K562 (cell line): ENCODE measurements around the gene SPATA31C1. TPM values are rescaled to one million over a fixed set of nuclear protein-coding genes. Genes with fewer than 3 reads are reported as not detected.

Experiments used
- ATAC-seq: fragments of 200-7000 bp; cut with Tn5 transposase; 3 replicates; pipeline ENCODE4 v1.9.1; 2020; ENCODE audit warnings: moderate library complexity
- BruUV-seq: library from RNA; stranded (reverse); fragments of 400-500 nt; replicated peaks from 2 replicates; lab custom pipeline; 2021; lab: Mats Ljungman, UMichigan
- CTCF ChIA-PET: fragments of 300-600 bp; formaldehyde crosslinking; extraction: SDS; loops from one replicate; lab custom pipeline; 2021; ENCODE audit warnings: low intra/inter-chr PET ratio; lab: Yijun Ruan, JAX
- POLR2A ChIA-PET: fragments of 300-600, 350-650 bp; sonication (Branson Sonifier 250); formaldehyde crosslinking; extraction: SDS; loops from one replicate; lab custom pipeline; 2021; ENCODE audit warnings: antibody characterized with exemption, inconsistent platforms; lab: Yijun Ruan, JAX
- DNase-seq, 4 experiments: peaks; one replicate each; pipeline versions ENCODE4 v3.0.0 to v3.0.0-alpha.2; 2011 to 2018; ENCODE audit warnings: low spot score in 3 of 4, mixed read lengths in 3 of 4; ENCODE audit errors: extremely low read depth in 1 of 4
- FAIRE-seq: peaks from 2 replicates; lab custom pipeline; 2011; peaks lifted over from hg19 to GRCh38; lab: Jason Lieb, UNC
- H2AFZ ChIP-seq: 2 replicates; pipeline ENCODE4 v1.6.0; 2011; ENCODE audit warnings: low read depth, low read length, control low read depth, inconsistent platforms
- H3K27ac ChIP-seq: fragments of 200-600 bp; 3 replicates; pipeline ENCODE4 v1.8.0; 2011; ENCODE audit warnings: low read depth, mild to moderate bottlenecking, control low read depth, inconsistent platforms, low read length, moderate library complexity, mixed read lengths; ENCODE audit errors: extremely low read depth
- H3K27me3 ChIP-seq, 2 experiments: fragments of 300-600 bp in 1 of 2; 2 replicates in 1 of 2; 3 replicates in 1 of 2; pipeline versions ENCODE4 v1.6.0 to v1.8.0; 2011; ENCODE audit warnings: inconsistent platforms in 2 of 2, low read length in 2 of 2, mild to moderate bottlenecking in 1 of 2, mixed read lengths in 1 of 2, moderate library complexity in 1 of 2; ENCODE audit not compliant: control insufficient read depth in 2 of 2, insufficient read depth in 2 of 2
- H3K36me3 ChIP-seq: fragments of 300-600 bp; 3 replicates; pipeline ENCODE4 v1.8.0; 2011; ENCODE audit warnings: mild to moderate bottlenecking, low read length, inconsistent platforms; ENCODE audit not compliant: control insufficient read depth, insufficient read depth
- H3K4me1 ChIP-seq, 2 experiments: fragments of 200-600 bp in 1 of 2; replicated peaks in 1 of 2; 2 replicates in 1 of 2; 3 replicates in 1 of 2; pipeline versions ENCODE4 v1.5.1 to v1.8.0; 2011; ENCODE audit warnings: inconsistent platforms in 2 of 2, low read length in 2 of 2, mild to moderate bottlenecking in 1 of 2, mixed read lengths in 1 of 2, moderate library complexity in 1 of 2; ENCODE audit not compliant: control insufficient read depth in 2 of 2, insufficient read depth in 2 of 2
- H3K4me2 ChIP-seq: 2 replicates; pipeline ENCODE4 v1.6.1; 2011; ENCODE audit warnings: low read length, control low read depth, inconsistent platforms, mixed read lengths; ENCODE audit not compliant: insufficient read depth
- H3K4me3 ChIP-seq: fragments of 200-600 bp; sonication (generic), shearing (Covaris generic); 2 replicates; pipeline ENCODE4 v1.5.1; 2016; ENCODE audit warnings: control low read depth, inconsistent platforms
- H3K79me2 ChIP-seq: fragments of 200-600 bp; 3 replicates; pipeline ENCODE4 v1.8.0; 2011; ENCODE audit warnings: low read length, inconsistent platforms; ENCODE audit not compliant: control insufficient read depth, insufficient read depth
- H3K9ac ChIP-seq, 2 experiments: 2 replicates each; pipeline versions ENCODE4 v1.6.0 to v1.6.1; 2011; ENCODE audit warnings: low read depth in 2 of 2, low read length in 2 of 2, control low read depth in 1 of 2, inconsistent platforms in 1 of 2, mild to moderate bottlenecking in 1 of 2, mixed read lengths in 1 of 2; ENCODE audit not compliant: insufficient read depth in 1 of 2
- H3K9me1 ChIP-seq: one replicate; pipeline ENCODE4 v1.6.0; 2011; ENCODE audit warnings: inconsistent platforms, mild to moderate bottlenecking, low read length, moderate library complexity; ENCODE audit not compliant: control insufficient read depth, insufficient read depth
- H3K9me3 ChIP-seq: replicated peaks from 2 replicates; pipeline ENCODE4 v1.5.1; 2011; ENCODE audit warnings: low read depth, low read length, inconsistent platforms; ENCODE audit not compliant: control insufficient read depth, insufficient read depth
- H4K20me1 ChIP-seq: replicated peaks from 2 replicates; pipeline ENCODE4 v1.6.1; 2011; ENCODE audit warnings: low read length, inconsistent platforms, mixed read lengths; ENCODE audit not compliant: control insufficient read depth, insufficient read depth
- CEBPB ChIP-seq: fragments of 450-650 bp; IDR thresholded peaks from 2 replicates; pipeline ENCODE4 v1.6.1; 2016; ENCODE audit warnings: missing genetic modification characterization, missing compliant biosample characterization
- CEBPG ChIP-seq, 3 experiments: fragments of 200-800 bp in 1 of 3; sonication (Bioruptor generic) in 1 of 3; sonication (generic) in 1 of 3; formaldehyde crosslinking in 1 of 3; IDR thresholded peaks in 2 of 3; conservative IDR thresholded peaks in 1 of 3; 2 replicates each; pipeline versions ENCODE4 v1.6.1 to v1.8.0; 2016 to 2022; ENCODE audit warnings: missing compliant biosample characterization in 2 of 3, missing genetic modification characterization in 2 of 3, mild to moderate bottlenecking in 1 of 3, missing genetic modification reagents in 1 of 3
- CREBBP ChIP-seq: IDR thresholded peaks from one replicate; pipeline ENCODE4 v1.6.1; 2012; ENCODE audit warnings: low read depth, mild to moderate bottlenecking, control low read depth, inconsistent platforms, low read length
- E2F4 ChIP-seq: sonication (generic); formaldehyde crosslinking; IDR thresholded peaks from 2 replicates; pipeline ENCODE4 v1.8.0; 2022; ENCODE audit warnings: mild to moderate bottlenecking, low read depth, missing genetic modification reagents
- HMG20A ChIP-seq: fragments of 450-650 bp; formaldehyde crosslinking; conservative IDR thresholded peaks from 2 replicates; pipeline ENCODE4 v1.4.0; 2020; ENCODE audit warnings: mild to moderate bottlenecking, mixed read lengths
- MXI1 ChIP-seq: IDR thresholded peaks from 2 replicates; pipeline ENCODE4 v1.6.1; 2011; ENCODE audit warnings: low read depth, mild to moderate bottlenecking, improper control_type of control experiment, low read length
- NELFE ChIP-seq: IDR thresholded peaks from 2 replicates; pipeline ENCODE4 v1.6.1; 2011; ENCODE audit warnings: mild to moderate bottlenecking; ENCODE audit not compliant: insufficient read depth, insufficient read length
- NR2C1 ChIP-seq, 2 experiments: fragments of 450-650 bp; IDR thresholded peaks; 2 replicates each; pipeline ENCODE4 v1.6.1; 2017; ENCODE audit warnings: mild to moderate bottlenecking in 2 of 2, antibody characterized with exemption in 1 of 2, inconsistent platforms in 1 of 2, missing compliant biosample characterization in 1 of 2, missing genetic modification characterization in 1 of 2
- POLR2AphosphoS5 ChIP-seq: IDR thresholded peaks from 2 replicates; pipeline ENCODE4 v1.6.1; 2011; ENCODE audit warnings: mild to moderate bottlenecking, low read depth, low read length, moderate library complexity; ENCODE audit not compliant: control insufficient read depth, insufficient read depth
- SOX6 ChIP-seq: fragments of 450-650 bp; IDR thresholded peaks from 2 replicates; pipeline ENCODE4 v1.6.1; 2014; ENCODE audit warnings: mild to moderate bottlenecking
- WHSC1 ChIP-seq: IDR thresholded peaks from one replicate; pipeline ENCODE4 v1.6.1; 2012; ENCODE audit warnings: low read length, control low read depth, inconsistent platforms
- ZNF24 ChIP-seq: fragments of 450-650 bp; IDR thresholded peaks from 2 replicates; pipeline ENCODE4 v1.6.1; 2016
- ZNF347 ChIP-seq: fragments of 450-650 bp; formaldehyde crosslinking; IDR thresholded peaks from 2 replicates; pipeline ENCODE4 v1.4.0; 2020; ENCODE audit warnings: low read depth, mild to moderate bottlenecking, moderate library complexity
- WGBS: fragments of 100-300 bp; shearing (Covaris generic); methylation state at CpG from one replicate; pipeline ENCODE4 v1.1.6; 2016; ENCODE audit warnings: low coverage, mixed read lengths; ENCODE audit not compliant: insufficient coverage; ENCODE audit errors: missing lambda C conversion rate; 5-methylcytosine and 5-hydroxymethylcytosine counted together
- in situ Hi-C: fragments of 300-500 bp; cut with MboI; formaldehyde crosslinking; loops from 4 replicates; pipeline ENCODE4 v1.15.0; 2018; ENCODE audit warnings: inconsistent platforms, mixed read lengths
- intact Hi-C: fragments of 100-400 bp; cut with micrococcal nuclease; formaldehyde crosslinking; loops from 2 replicates; pipeline ENCODE4 v1.14.2; 2022
- polyA plus RNA-seq, 8 experiments: library from polyadenylated mRNA; depleted of rRNA in 4 of 8; stranded (reverse) in 5 of 8; unstranded in 3 of 8; fragments of >200 nt; fragmentation: Nextera tagmentation in 2 of 8; fragmentation: Illumina TruSeq in 1 of 8; extraction: Ambion mirVana in 2 of 8; extraction: Trizol in 1 of 8; gene quantifications; 2 replicates each; pipeline versions ENCODE4 v1.2.1 to v1.2.3, GENCODE V29; 2011 to 2014; ENCODE audit warnings: inconsistent platforms in 1 of 8, missing spikeins in 1 of 8
- total RNA-seq, 7 experiments: library from RNA; depleted of rRNA in 6 of 7; stranded (reverse); fragments of >200 nt in 6 of 7; fragmentation: Illumina TruSeq in 2 of 7; extraction: Trizol in 2 of 7; gene quantifications; 2 replicates each; pipeline versions ENCODE4 v1.2.1 to v1.2.3, GENCODE V29; 2011 to 2021; ENCODE audit warnings: low replicate concordance in 1 of 7
- TF ChIP-seq, protein P1 (sequence below): sonication (generic); formaldehyde crosslinking; IDR thresholded peaks from 2 replicates; pipeline ENCODE4 v1.8.0; 2022; ENCODE audit warnings: mild to moderate bottlenecking, missing genetic modification reagents

Gene SPATA31C1
- total and polyA plus RNA-seq, 9 of the 15 experiments (the other 6 are each of a cell fraction or from before 2014, with no cell fraction given), result 0.03 to 0.15 (median 0.05) TPM; not detected in 3

GRCh38 chr9:87891754-87892153 lies 26.0 kb upstream of the SPATA31C1 start:
- no peak overlapping the region for H3K9ac ChIP-seq
- H4K20me1 ChIP-seq, result no peaks in the 10 kb centered on the region
- BruUV-seq, result no TSS peak
- DNase-seq, result no peak
- H3K4me3 ChIP-seq, result no peak overlapping the region
- intact Hi-C loops, result no loop called here
- H3K4me1 ChIP-seq, result no peaks in the 10 kb centered on the region
- no peaks in the 10 kb centered on the region for H3K36me3 ChIP-seq
- H3K79me2 ChIP-seq, result no peaks in the 10 kb centered on the region
- no peak overlapping the region for H3K27ac ChIP-seq
- 29% methylated on average over 6 of the region's 6 CpGs for WGBS
- H2AFZ ChIP-seq, result no peak overlapping the region
- ChIA-PET CTCF (no interaction called here), POLR2A (no interaction called here)
- peaks cover 0 to 27% of the 10 kb centered on the region in 2 experiments; a peak in 2 of 5 replicates for H3K27me3 ChIP-seq
- no peaks in the 10 kb centered on the region for H3K9me3 ChIP-seq
- TF ChIP-seq MXI1 (no peak), ZNF24 (no peak), POLR2AphosphoS5 (no peak), WHSC1 (no peak), E2F4 (CRISPR knock-in tag) (no peak), SOX6 (no peak), CEBPG (CRISPR knock-in tag; IDR thresholded peaks at IDR 0.05) (no peak), CEBPG (tag; conservative IDR thresholded peaks at IDR 0.05 in 1 of 2, IDR thresholded peaks at IDR 0.05 in 1 of 2) (peak; percentile 26 to 64; a peak in 2 of 4 replicates), ZNF347 (no peak), NELFE (no peak), CREBBP (no peak), HMG20A (CRISPR knock-in tag) (no peak), NR2C1 (IDR thresholded peaks at IDR 0.05) (no peak), NR2C1 (tag; IDR thresholded peaks at IDR 0.05) (no peak), CEBPB (tag) (peak; percentile 73)
- TF ChIP-seq, protein P1, sequence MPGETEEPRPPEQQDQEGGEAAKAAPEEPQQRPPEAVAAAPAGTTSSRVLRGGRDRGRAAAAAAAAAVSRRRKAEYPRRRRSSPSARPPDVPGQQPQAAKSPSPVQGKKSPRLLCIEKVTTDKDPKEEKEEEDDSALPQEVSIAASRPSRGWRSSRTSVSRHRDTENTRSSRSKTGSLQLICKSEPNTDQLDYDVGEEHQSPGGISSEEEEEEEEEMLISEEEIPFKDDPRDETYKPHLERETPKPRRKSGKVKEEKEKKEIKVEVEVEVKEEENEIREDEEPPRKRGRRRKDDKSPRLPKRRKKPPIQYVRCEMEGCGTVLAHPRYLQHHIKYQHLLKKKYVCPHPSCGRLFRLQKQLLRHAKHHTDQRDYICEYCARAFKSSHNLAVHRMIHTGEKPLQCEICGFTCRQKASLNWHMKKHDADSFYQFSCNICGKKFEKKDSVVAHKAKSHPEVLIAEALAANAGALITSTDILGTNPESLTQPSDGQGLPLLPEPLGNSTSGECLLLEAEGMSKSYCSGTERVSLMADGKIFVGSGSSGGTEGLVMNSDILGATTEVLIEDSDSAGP (CRISPR knock-in tag), result no peak
- no peak for FAIRE-seq
- in situ Hi-C loops, result no loop called here
- no peak for ATAC-seq
- H3K9me1 ChIP-seq, result no peaks in the 10 kb centered on the region
- no peak overlapping the region for H3K4me2 ChIP-seq
